Spleen (tissue), 7 donors: ENCODE data around the gene ATP5PO.
A peak's percentile ranks its signal among the peaks of the same experiment; 100 is the strongest.

Experiments
- CTCF ChIP-seq, 11 experiments: fragments of 200-600 bp in 7 of 11; fragments of 450-650 bp in 4 of 11; sonication (generic) in 4 of 11; IDR thresholded peaks in 8 of 11; conservative IDR thresholded peaks in 3 of 11; 1 replicate in 7 of 11; 2 replicates in 4 of 11; pipeline versions ENCODE4 v1.4.0 to v1.8.0; 2016 to 2021; ENCODE audit warnings: antibody characterized with exemption in 11 of 11, inconsistent platforms in 4 of 11, mild to moderate bottlenecking in 1 of 11
- POLR2AphosphoS5 ChIP-seq, 3 donors: sonication (generic); formaldehyde crosslinking; IDR thresholded peaks; one replicate each; pipeline ENCODE4 v1.5.1; 2017; ENCODE audit warnings: antibody characterized with exemption in 3 of 3
- donor health status: DM: no; HTN: no; CAD: no; lungs with moderate emphysema.
- donor health status: DM: no; HTN: no; CAD: no.
- donor health status: DM: no; HTN: no; CAD: no.

GRCh38 chr21:33924079-33924765, 8.6 kb upstream of the ATP5PO start:
- TF ChIP-seq POLR2AphosphoS5 (IDR thresholded peaks at IDR 0.05) (peak in 1 of 3 donors; percentile 53), CTCF (IDR thresholded peaks at IDR 0.05 in 8 of 11, conservative IDR thresholded peaks at IDR 0.05 in 3 of 11) (peak; percentile 83 to 96 (median 91))
